Left ventricle myocardium inferior (tissue), 1 donor: ENCODE measurements around the gene CYB5R2. TPM values are rescaled to one million over a fixed set of nuclear protein-coding genes. Genes with fewer than 3 reads are reported as not detected.

Source experiments
- DNase-seq: peaks from one replicate; pipeline ENCODE4 v3.0.0-alpha.2; 2020
- H3K27ac ChIP-seq: fragments of 200-600 bp; replicated peaks from 2 replicates; pipeline ENCODE4 v1.8.0; 2021
- H3K27me3 ChIP-seq: fragments of 200-600 bp; 2 replicates; pipeline ENCODE4 v1.8.0; 2021; ENCODE audit warnings: low read depth
- H3K36me3 ChIP-seq: fragments of 200-600 bp; 2 replicates; pipeline ENCODE4 v1.8.0; 2021
- H3K4me1 ChIP-seq: fragments of 200-600 bp; 2 replicates; pipeline ENCODE4 v1.8.0; 2021
- H3K4me3 ChIP-seq: fragments of 200-600 bp; 2 replicates; pipeline ENCODE4 v1.8.0; 2021; ENCODE audit warnings: mild to moderate bottlenecking, moderate library complexity
- H3K9me3 ChIP-seq: fragments of 200-600 bp; replicated peaks from 2 replicates; pipeline ENCODE4 v1.8.0; 2021
- CTCF ChIP-seq: fragments of 200-600 bp; IDR thresholded peaks from 2 replicates; pipeline ENCODE4 v1.8.0; 2021; ENCODE audit warnings: antibody characterized with exemption, mild to moderate bottlenecking, borderline replicate concordance
- intact Hi-C: fragments of 100-400 bp; cut with micrococcal nuclease; formaldehyde crosslinking; loops from one replicate; pipeline ENCODE4 v1.11.0; 2022
- total RNA-seq: library from RNA; stranded (reverse); fragmentation: NEBNext Ultra II Directional; extraction: Animal tissue kit (Norgen Biotek cat#: 25700); gene quantifications from one replicate; pipeline ENCODE4 v1.2.1, GENCODE V29; 2021
- donor health status: DM: no; HTN: yes; CAD: no; lungs with severe emphysema.

The CYB5R2 gene
- total RNA-seq, 1 donor from 2014 or later, result 1.8 TPM

- intact Hi-C loops, result no loop called here
- H3K4me1 ChIP-seq, result no peaks in the 10 kb centered on the region
- DNase-seq, result no peak
- no peaks in the 10 kb centered on the region for H3K9me3 ChIP-seq
- H3K27ac ChIP-seq, result no peak overlapping the region
- peaks cover 23% of the 10 kb centered on the region for H3K36me3 ChIP-seq
- no peaks in the 10 kb centered on the region for H3K27me3 ChIP-seq
- H3K4me3 ChIP-seq, result no peak overlapping the region
- TF ChIP-seq CTCF, result no peak
These were observed 54.0 kb downstream of the CYB5R2 start for GRCh38 chr11:7619322-7619721.

- H3K27ac ChIP-seq, result no peak overlapping the region
- H3K4me3 ChIP-seq, result no peak overlapping the region
- H3K9me3 ChIP-seq, result no peaks in the 10 kb centered on the region
- peaks cover 17% of the 10 kb centered on the region for H3K4me1 ChIP-seq
- TF ChIP-seq CTCF, result no peak
- H3K36me3 ChIP-seq, result peaks cover 27% of the 10 kb centered on the region
- DNase-seq, result no peak
- H3K27me3 ChIP-seq, result no peaks in the 10 kb centered on the region
- intact Hi-C loops, result no loop called here
These were observed 56.3 kb downstream of the CYB5R2 start for GRCh38 chr11:7617032-7617431.

Other genes starting within 250 kb of the CYB5R2 start
- gene OLFML1, start 188.0 kb downstream of the CYB5R2 start, total RNA-seq, result 7.3 TPM
- gene PPFIBP2, start 159.5 kb downstream of the CYB5R2 start, total RNA-seq, result 19.2 TPM
- not detected for gene OVCH2, start 33.0 kb upstream of the CYB5R2 start, total RNA-seq
- not detected for gene OR5P2, start 123.4 kb upstream of the CYB5R2 start, total RNA-seq
- not detected for gene OR5P3, start 157.3 kb upstream of the CYB5R2 start, total RNA-seq